Testis (tissue), 2 donors: ENCODE results near the gene REPS1.

ENCODE experiments used
- POLR2A ChIP-seq: fragments of 450-650 bp; IDR thresholded peaks from one replicate; pipeline ENCODE4 v1.6.1; 2017; ENCODE audit warnings: antibody characterized with exemption, mild to moderate bottlenecking, moderate library complexity
- TF ChIP-seq, protein P1 (sequence below), 3 experiments: fragments of 450-650 bp in 2 of 3; fragments of 200-600 bp in 1 of 3; sonication (generic) in 1 of 3; IDR thresholded peaks; one replicate each; pipeline ENCODE4 v1.5.1; 2016 to 2019; ENCODE audit warnings: antibody characterized with exemption in 3 of 3, mild to moderate bottlenecking in 2 of 3, moderate library complexity in 1 of 3

GRCh38 chr6:138923561-138923960 lies 64.5 kb downstream of the REPS1 start:
- TF ChIP-seq, protein P1, sequence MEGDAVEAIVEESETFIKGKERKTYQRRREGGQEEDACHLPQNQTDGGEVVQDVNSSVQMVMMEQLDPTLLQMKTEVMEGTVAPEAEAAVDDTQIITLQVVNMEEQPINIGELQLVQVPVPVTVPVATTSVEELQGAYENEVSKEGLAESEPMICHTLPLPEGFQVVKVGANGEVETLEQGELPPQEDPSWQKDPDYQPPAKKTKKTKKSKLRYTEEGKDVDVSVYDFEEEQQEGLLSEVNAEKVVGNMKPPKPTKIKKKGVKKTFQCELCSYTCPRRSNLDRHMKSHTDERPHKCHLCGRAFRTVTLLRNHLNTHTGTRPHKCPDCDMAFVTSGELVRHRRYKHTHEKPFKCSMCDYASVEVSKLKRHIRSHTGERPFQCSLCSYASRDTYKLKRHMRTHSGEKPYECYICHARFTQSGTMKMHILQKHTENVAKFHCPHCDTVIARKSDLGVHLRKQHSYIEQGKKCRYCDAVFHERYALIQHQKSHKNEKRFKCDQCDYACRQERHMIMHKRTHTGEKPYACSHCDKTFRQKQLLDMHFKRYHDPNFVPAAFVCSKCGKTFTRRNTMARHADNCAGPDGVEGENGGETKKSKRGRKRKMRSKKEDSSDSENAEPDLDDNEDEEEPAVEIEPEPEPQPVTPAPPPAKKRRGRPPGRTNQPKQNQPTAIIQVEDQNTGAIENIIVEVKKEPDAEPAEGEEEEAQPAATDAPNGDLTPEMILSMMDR (IDR thresholded peaks at IDR 0.05) = no peak
- TF ChIP-seq POLR2A = no peak
